H1 (cell line): ENCODE results near the gene GSDMA. TPM values are rescaled to one million over a fixed set of nuclear protein-coding genes. Genes with fewer than 3 reads are reported as not detected.

Source experiments
- CTCF ChIA-PET: fragments of 300-600 bp; sonication (Branson Sonifier 250); formaldehyde crosslinking; loops from one replicate; lab custom pipeline; 2021; ENCODE audit not compliant: partially characterized antibody; lab: Charles Lee
- POLR2A ChIA-PET: fragments of 300-600 bp; sonication (Branson Sonifier 250); formaldehyde crosslinking; loops from one replicate; lab custom pipeline; 2021; ENCODE audit warnings: inconsistent platforms; ENCODE audit not compliant: partially characterized antibody; lab: Charles Lee
- DNase-seq, 2 experiments: peaks; one replicate each; pipeline versions ENCODE4 v3.0.0 to v3.0.0-alpha.2; 2010 to 2022; ENCODE audit warnings: low spot score in 2 of 2, low read depth in 1 of 2, mixed read lengths in 1 of 2
- FAIRE-seq: peaks from 2 replicates; lab custom pipeline; 2011; peaks lifted over from hg19 to GRCh38; lab: Jason Lieb, UNC
- H2AFZ ChIP-seq: 2 replicates; pipeline ENCODE4 v1.8.1; 2012; ENCODE audit warnings: low read length, inconsistent platforms
- H2AK5ac ChIP-seq: 2 replicates; pipeline ENCODE4 v1.6.1; 2013; ENCODE audit warnings: low read depth, low read length
- H2BK120ac ChIP-seq: replicated peaks from 2 replicates; pipeline ENCODE3; 2013; ENCODE audit warnings: low read depth, low read length, inconsistent platforms
- H2BK12ac ChIP-seq: 2 replicates; pipeline ENCODE4 v1.6.1; 2013; ENCODE audit warnings: low read depth, low read length
- H2BK15ac ChIP-seq: 2 replicates; pipeline ENCODE4 v1.6.1; 2013; ENCODE audit warnings: low read length
- H2BK20ac ChIP-seq: 2 replicates; pipeline ENCODE4 v1.6.1; 2013; ENCODE audit warnings: low read length
- H2BK5ac ChIP-seq: 2 replicates; pipeline ENCODE4 v1.6.1; 2013; ENCODE audit warnings: low read depth, low read length
- H3K14ac ChIP-seq: 2 replicates; pipeline ENCODE4 v1.6.1; 2013; ENCODE audit warnings: inconsistent platforms; ENCODE audit not compliant: insufficient read length
- H3K18ac ChIP-seq: 2 replicates; pipeline ENCODE4 v1.6.1; 2013; ENCODE audit warnings: low read length; ENCODE audit errors: extremely low read depth
- H3K23ac ChIP-seq: 2 replicates; pipeline ENCODE4 v1.6.1; 2013; ENCODE audit warnings: inconsistent platforms; ENCODE audit not compliant: insufficient read length
- H3K23me2 ChIP-seq: 2 replicates; pipeline ENCODE4 v1.6.1; 2013; ENCODE audit warnings: low read depth, low read length
- H3K27ac ChIP-seq: 2 replicates; pipeline ENCODE4 v1.6.1; 2011; ENCODE audit warnings: low read depth, low read length, inconsistent platforms
- H3K27me3 ChIP-seq, 4 experiments: replicated peaks in 1 of 4; 1 replicate in 1 of 4; 2 replicates in 3 of 4; pipeline versions ENCODE4 v1.6.1 to v1.8.1; 2011 to 2013; ENCODE audit warnings: low read length in 3 of 4, mild to moderate bottlenecking in 3 of 4, inconsistent platforms in 2 of 4, mixed read lengths in 2 of 4, moderate library complexity in 1 of 4; ENCODE audit not compliant: control insufficient read depth in 3 of 4, insufficient read depth in 3 of 4; ENCODE audit errors: extremely low read depth in 1 of 4
- H3K36me3 ChIP-seq, 4 experiments: 2 replicates each; pipeline versions ENCODE4 v1.6.1 to v1.8.1; 2011 to 2013; ENCODE audit warnings: mild to moderate bottlenecking in 4 of 4, low read length in 3 of 4, moderate library complexity in 2 of 4, control low read depth in 1 of 4, inconsistent platforms in 1 of 4; ENCODE audit not compliant: insufficient read depth in 4 of 4, control insufficient read depth in 2 of 4
- H3K4ac ChIP-seq: replicated peaks from 2 replicates; pipeline ENCODE3; 2013; ENCODE audit warnings: low read length, low read depth, mixed read lengths, inconsistent platforms; ENCODE audit not compliant: insufficient read length
- H3K4me1 ChIP-seq, 4 experiments: replicated peaks in 1 of 4; 1 replicate in 1 of 4; 2 replicates in 3 of 4; pipeline versions ENCODE4 v1.6.1 to v1.8.1; 2011 to 2013; ENCODE audit warnings: low read length in 3 of 4, inconsistent platforms in 2 of 4, mixed read lengths in 1 of 4; ENCODE audit not compliant: insufficient read depth in 4 of 4, control insufficient read depth in 3 of 4
- H3K4me2 ChIP-seq, 2 experiments: 2 replicates each; pipeline versions ENCODE4 v1.6.1 to v1.8.1; 2011 to 2013; ENCODE audit warnings: low read depth in 2 of 2, low read length in 2 of 2, control low read depth in 1 of 2, inconsistent platforms in 1 of 2, mild to moderate bottlenecking in 1 of 2; ENCODE audit not compliant: insufficient read depth in 1 of 2
- H3K4me3 ChIP-seq, 4 experiments: fragments of 200-600, 300-600 bp in 1 of 4; sonication (generic), shearing (Covaris generic), sonication (Bioruptor Twin) in 1 of 4; 2 replicates each; pipeline versions ENCODE4 v1.5.1 to v1.8.1; 2011 to 2016; ENCODE audit warnings: low read length in 4 of 4, low read depth in 3 of 4, control low read depth in 2 of 4, inconsistent platforms in 2 of 4, mild to moderate bottlenecking in 2 of 4, mixed read lengths in 1 of 4, moderate library complexity in 1 of 4; ENCODE audit not compliant: insufficient read depth in 2 of 4; ENCODE audit errors: extremely low read depth in 1 of 4
- H3K56ac ChIP-seq: replicated peaks from 2 replicates; pipeline ENCODE3; 2013; ENCODE audit warnings: low read depth, mild to moderate bottlenecking, mixed read lengths, low read length, inconsistent platforms; ENCODE audit not compliant: insufficient read length
- H3K79me1 ChIP-seq: 2 replicates; pipeline ENCODE4 v1.6.1; 2013; ENCODE audit warnings: low read depth, low read length, control low read depth
- H3K79me2 ChIP-seq, 2 experiments: 2 replicates each; pipeline versions ENCODE4 v1.6.1 to v1.8.1; 2012 to 2013; ENCODE audit warnings: low read length in 2 of 2, mild to moderate bottlenecking in 2 of 2, inconsistent platforms in 1 of 2; ENCODE audit not compliant: insufficient read depth in 2 of 2, control insufficient read depth in 1 of 2
- H3K9ac ChIP-seq, 4 experiments: replicated peaks in 1 of 4; 1 replicate in 1 of 4; 2 replicates in 3 of 4; pipeline versions ENCODE4 v1.6.1 to v1.8.1; 2011 to 2013; ENCODE audit warnings: low read depth in 3 of 4, low read length in 3 of 4, control low read depth in 2 of 4, mild to moderate bottlenecking in 2 of 4, moderate library complexity in 2 of 4, inconsistent platforms in 1 of 4; ENCODE audit errors: extremely low read depth in 1 of 4
- H3K9me3 ChIP-seq, 2 experiments: 2 replicates each; pipeline versions ENCODE4 v1.6.1 to v1.8.1; 2012 to 2013; ENCODE audit warnings: mild to moderate bottlenecking in 2 of 2, moderate library complexity in 2 of 2, control low read depth in 1 of 2, inconsistent platforms in 1 of 2, low read depth in 1 of 2, low read length in 1 of 2, mixed read lengths in 1 of 2; ENCODE audit not compliant: insufficient read depth in 2 of 2
- H4K20me1 ChIP-seq, 2 experiments: replicated peaks in 1 of 2; 2 replicates each; pipeline versions ENCODE3 to v1.8.1; 2011 to 2013; ENCODE audit warnings: inconsistent platforms in 2 of 2, low read length in 2 of 2, mild to moderate bottlenecking in 1 of 2; ENCODE audit not compliant: insufficient read depth in 2 of 2, control insufficient read depth in 1 of 2
- H4K5ac ChIP-seq: 2 replicates; pipeline ENCODE4 v1.6.1; 2013; ENCODE audit warnings: low read length, low read depth, mixed read lengths, inconsistent platforms; ENCODE audit not compliant: insufficient read length
- H4K8ac ChIP-seq: 2 replicates; pipeline ENCODE4 v1.8.0; 2013; ENCODE audit warnings: mild to moderate bottlenecking, moderate library complexity, low read length, inconsistent platforms; ENCODE audit not compliant: insufficient read depth; ENCODE audit errors: extremely low read depth
- H4K91ac ChIP-seq: replicated peaks from 2 replicates; pipeline ENCODE3; 2013; ENCODE audit warnings: low read length, mixed read lengths, inconsistent platforms; ENCODE audit not compliant: insufficient read length
- ATF2 ChIP-seq: IDR thresholded peaks from 2 replicates; pipeline ENCODE4 v1.6.1; 2012; ENCODE audit warnings: low read length, inconsistent platforms
- BRCA1 ChIP-seq: IDR thresholded peaks from 2 replicates; pipeline ENCODE4 v1.6.1; 2012; ENCODE audit warnings: low read depth, low read length, improper control_type of control experiment
- CTCF ChIP-seq, 3 experiments: IDR thresholded peaks; 1 replicate in 2 of 3; 2 replicates in 1 of 3; pipeline versions ENCODE4 v1.5.1 to v1.6.1; 2011; ENCODE audit warnings: low read length in 3 of 3, mild to moderate bottlenecking in 3 of 3, inconsistent platforms in 2 of 3, low read depth in 1 of 3, moderate library complexity in 1 of 3; ENCODE audit not compliant: insufficient read depth in 1 of 3; ENCODE audit errors: control extremely low read depth in 1 of 3
- FOSL1 ChIP-seq: IDR thresholded peaks from 2 replicates; pipeline ENCODE4 v1.6.1; 2011; ENCODE audit warnings: mild to moderate bottlenecking, low read depth, low read length, moderate library complexity; ENCODE audit not compliant: insufficient read depth
- POLR2A ChIP-seq, 2 experiments: IDR thresholded peaks; 1 replicate in 1 of 2; 2 replicates in 1 of 2; pipeline ENCODE4 v1.6.1; 2011; ENCODE audit warnings: low read depth in 2 of 2, low read length in 2 of 2, mild to moderate bottlenecking in 2 of 2; ENCODE audit errors: control extremely low read depth in 1 of 2
- POLR2AphosphoS5 ChIP-seq: IDR thresholded peaks from 2 replicates; pipeline ENCODE4 v1.6.1; 2011; ENCODE audit warnings: low read depth, low read length
- SIN3A ChIP-seq, 2 experiments: IDR thresholded peaks in 1 of 2; conservative IDR thresholded peaks in 1 of 2; 2 replicates each; pipeline ENCODE4 v1.6.1; 2011 to 2012; ENCODE audit warnings: low read length in 2 of 2, improper control_type of control experiment in 1 of 2, low read depth in 1 of 2, mild to moderate bottlenecking in 1 of 2
- SIX5 ChIP-seq: IDR thresholded peaks from 2 replicates; pipeline ENCODE4 v1.6.1; 2011; ENCODE audit warnings: mild to moderate bottlenecking, low read depth, low read length
- SP1 ChIP-seq: IDR thresholded peaks from 2 replicates; pipeline ENCODE4 v1.6.1; 2011; ENCODE audit warnings: low read depth, low read length
- WGBS, 2 experiments: shearing (Covaris generic) in 1 of 2; methylation state at CpG; one replicate each; pipeline versions ENCODE4 v1.1.6 to v1.1.7; 2013 to 2015; ENCODE audit warnings: low lambda C conversion rate in 2 of 2, mixed read lengths in 2 of 2, inconsistent platforms in 1 of 2, low coverage in 1 of 2, missing lambda C conversion rate in 1 of 2; ENCODE audit not compliant: insufficient replicate concordance in 2 of 2, insufficient coverage in 1 of 2, insufficient read length in 1 of 2; ENCODE audit errors: extremely low coverage in 1 of 2, missing lambda C conversion rate in 1 of 2; 5-methylcytosine and 5-hydroxymethylcytosine counted together
- polyA plus RNA-seq, 7 experiments: library from polyadenylated mRNA; depleted of rRNA in 3 of 7; stranded (reverse) in 5 of 7; unstranded in 2 of 7; fragments of >200 nt in 5 of 7; fragments of 200-250 nt in 2 of 7; gene quantifications; 1 replicate in 5 of 7; 2 replicates in 1 of 7; 4 replicates in 1 of 7; pipeline versions ENCODE4 v1.2.1 to v1.2.3, GENCODE V29; 2011 to 2013; ENCODE audit warnings: missing spikeins in 2 of 7, mixed read lengths in 2 of 7
- total RNA-seq: library from RNA; stranded (reverse); fragmentation: NEBNext Ultra II Directional; extraction: Animal tissue kit (Norgen Biotek cat#: 25700); gene quantifications from 2 replicates; pipeline ENCODE4 v1.2.1, GENCODE V29; 2021

The GSDMA gene
- total and polyA plus RNA-seq, 2 of the 8 experiments (the other 6 are each of a cell fraction or from before 2014, with no cell fraction given), result 0.03 TPM; not detected in 1

DNA sequence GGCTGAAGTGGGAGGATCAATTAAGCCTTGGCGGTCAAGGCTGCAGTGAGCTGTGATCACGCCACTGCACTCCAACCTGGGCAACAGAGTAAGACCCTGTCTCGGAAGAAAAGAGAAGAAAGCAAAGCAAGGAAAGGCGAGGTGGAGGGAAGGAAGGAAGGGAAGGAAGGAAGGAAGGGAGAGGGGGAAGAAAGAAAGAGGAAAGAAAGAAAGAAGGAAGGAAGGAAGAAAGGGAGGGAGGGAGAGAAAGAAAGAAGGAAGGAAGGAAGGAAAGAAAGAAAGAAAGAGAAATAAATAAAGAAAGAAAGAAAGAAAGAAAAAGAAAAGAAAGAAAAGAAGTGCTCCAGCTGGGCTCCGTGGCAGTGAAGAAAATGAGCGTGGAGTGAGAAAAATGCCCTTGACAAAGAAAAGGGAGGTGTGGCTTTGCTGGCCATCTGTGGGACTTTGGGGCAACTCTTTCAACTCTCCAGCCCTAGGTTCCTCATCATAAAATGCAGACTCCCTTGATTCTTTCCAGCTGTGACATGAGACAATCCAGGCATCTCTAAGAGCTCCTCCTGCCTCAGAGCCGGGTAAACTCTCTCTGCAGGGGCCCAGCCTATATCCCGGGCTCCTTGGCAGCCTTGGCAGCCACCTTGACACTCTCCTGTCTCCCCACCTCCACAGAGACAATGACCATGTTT is 2.4 kb downstream of the GSDMA start:
- Histone ChIP-seq H3K23me2 (no peaks in the 10 kb centered on the region; the same call in 1 of the 2 replicates), H4K5ac (no peak overlapping the region), H2BK12ac (no peak overlapping the region), H2BK15ac (no peak overlapping the region), H3K27ac (no peak overlapping the region), H3K9ac (no peak overlapping the region), H3K79me2 (no peaks in the 10 kb centered on the region), H2AFZ (no peak overlapping the region), H3K36me3 (no peaks in the 10 kb centered on the region), H3K56ac (no peak overlapping the region), H3K27me3 (no peaks in the 10 kb centered on the region; a peak in 2 of 7 replicates), H2BK20ac (no peak overlapping the region), H3K9me3 (no peaks in the 10 kb centered on the region), H2AK5ac (no peak overlapping the region), H3K4me1 (no peaks in the 10 kb centered on the region; a peak in 1 of 7 replicates), H4K8ac (no peak overlapping the region), H3K4me2 (no peak overlapping the region), H2BK120ac (no peak overlapping the region), H3K79me1 (no peaks in the 10 kb centered on the region), H3K18ac (no peak overlapping the region), H3K4ac (no peak overlapping the region), H3K23ac (no peak overlapping the region), H3K14ac (no peak overlapping the region), H2BK5ac (no peak overlapping the region), H3K4me3 (no peak overlapping the region), H4K20me1 (no peaks in the 10 kb centered on the region), H4K91ac (no peak overlapping the region)
- POLR2A ChIA-PET, result interaction anchor here (0.8 to 0.9 kb wide), 2 partner anchors 9 to 173 kb away, joined by 3 to 4 read pairs; no protein-coding TSS in a partner anchor
- FAIRE-seq, result no peak
- 77% methylated on average over 8 of the region's 8 CpGs; no CpG with 5 or more reads in 1 of the 2 experiments for WGBS, 2 experiments
- CTCF ChIA-PET, result interaction anchor here (0.8 to 11.9 kb wide), 9 partner anchors 7 to 121 kb away, joined by 3 to 96 read pairs (median 6); partner anchors contain the start of gene GSDMA
- no peak for DNase-seq
- TF ChIP-seq SIN3A (conservative IDR thresholded peaks at IDR 0.05 in 1 of 2, IDR thresholded peaks at IDR 0.05 in 1 of 2; ENCODE audit: low read depth in 1 of 2, low read length in 2 of 2) (no peak), SP1 (no peak), ATF2 (no peak), BRCA1 (no peak), CTCF (IDR thresholded peaks at IDR 0.05; ENCODE audit: control extremely low read depth in 1 of 3, insufficient read depth in 1 of 3, low read depth in 1 of 3, low read length in 3 of 3) (no peak), POLR2A (IDR thresholded peaks at IDR 0.05; ENCODE audit: control extremely low read depth in 1 of 2, low read depth in 2 of 2, low read length in 2 of 2) (no peak), POLR2AphosphoS5 (no peak), FOSL1 (no peak), SIX5 (no peak)
